ENCODE data around the gene KLF11. TPM values are rescaled to one million over a fixed set of nuclear protein-coding genes. Genes with fewer than 3 reads are reported as not detected.

Gene KLF11
- total and polyA plus RNA-seq, 9 donors, result 21.6 to 45.3 (median 31.4) TPM

GRCh38 chr2:10064932-10065772, 21.8 kb downstream of the KLF11 start:
- no peak for TF ChIP-seq EP300 (IDR thresholded peaks at IDR 0.05)
- 86 to 92% (median 90%) methylated on average over 18 of the region's 18 CpGs for WGBS, 3 donors
- H3K4me1 ChIP-seq (ENCODE audit: insufficient read depth), result no peaks in the 10 kb centered on the region
- no peaks in the 10 kb centered on the region for H3K36me3 ChIP-seq
- H3K27ac ChIP-seq, result no peak overlapping the region
- no peak overlapping the region for H3K4me3 ChIP-seq
- H3K27me3 ChIP-seq, result no peaks in the 10 kb centered on the region
- no peak for DNase-seq
- intact Hi-C loops (cut with DNase I), result no loop called here
- no peaks in the 10 kb centered on the region for H3K9me3 ChIP-seq

GRCh38 chr2:10065773-10066055, 22.4 kb downstream of the KLF11 start:
- Histone ChIP-seq H3K9me3 (no peaks in the 10 kb centered on the region), H3K4me3 (no peak overlapping the region), H3K27me3 (no peaks in the 10 kb centered on the region), H3K27ac (no peak overlapping the region), H3K4me1 (ENCODE audit: insufficient read depth) (no peaks in the 10 kb centered on the region), H3K36me3 (no peaks in the 10 kb centered on the region)
- DNase-seq, result no peak
- WGBS, 3 donors, result 93 to 95% (median 94%) methylated on average over 6 of the region's 6 CpGs
- TF ChIP-seq CTCF (IDR thresholded peaks at IDR 0.05) (no peak), EP300 (IDR thresholded peaks at IDR 0.05) (no peak), POLR2A (IDR thresholded peaks at IDR 0.05) (no peak)
- intact Hi-C loops (cut with DNase I), result no loop called here

GRCh38 chr2:10067330-10067729, 24.0 kb downstream of the KLF11 start:
- intact Hi-C loops (cut with DNase I), result no loop called here
- TF ChIP-seq POLR2A (IDR thresholded peaks at IDR 0.05) (no peak), CTCF (IDR thresholded peaks at IDR 0.05) (no peak), EP300 (IDR thresholded peaks at IDR 0.05) (no peak)
- Histone ChIP-seq H3K4me1 (ENCODE audit: insufficient read depth) (no peaks in the 10 kb centered on the region), H3K27me3 (no peaks in the 10 kb centered on the region), H3K9me3 (no peaks in the 10 kb centered on the region), H3K4me3 (no peak overlapping the region), H3K36me3 (no peaks in the 10 kb centered on the region), H3K27ac (no peak overlapping the region)
- WGBS, 3 donors, result 72 to 98% (median 76%) methylated on average over 2 of the region's 2 CpGs
- DNase-seq, result no peak

- Histone ChIP-seq H3K4me1 (ENCODE audit: insufficient read depth) (peaks cover 2% of the 10 kb centered on the region), H3K27me3 (no peaks in the 10 kb centered on the region), H3K27ac (no peak overlapping the region), H3K9me3 (no peaks in the 10 kb centered on the region), H3K4me3 (no peak overlapping the region), H3K36me3 (no peaks in the 10 kb centered on the region)
- WGBS, 3 donors, result 93 to 98% (median 93%) methylated on average over 1 of the region's 1 CpG
- intact Hi-C loops (cut with DNase I), result no loop called here
- no peak for DNase-seq
- TF ChIP-seq EP300 (IDR thresholded peaks at IDR 0.05) (no peak), CTCF (IDR thresholded peaks at IDR 0.05) (no peak), POLR2A (IDR thresholded peaks at IDR 0.05) (no peak)
These were observed 24.5 kb downstream of the KLF11 start for GRCh38 chr2:10067881-10068280.

- Histone ChIP-seq H3K9me3 (no peaks in the 10 kb centered on the region), H3K36me3 (no peaks in the 10 kb centered on the region), H3K4me1 (ENCODE audit: insufficient read depth) (peaks cover 2% of the 10 kb centered on the region), H3K27me3 (no peaks in the 10 kb centered on the region), H3K4me3 (no peak overlapping the region), H3K27ac (no peak overlapping the region)
- DNase-seq, result no peak
- 95 to 96% (median 96%) methylated on average over 16 of the region's 16 CpGs for WGBS, 3 donors
- TF ChIP-seq POLR2A (IDR thresholded peaks at IDR 0.05) (no peak), CTCF (IDR thresholded peaks at IDR 0.05) (no peak), EP300 (IDR thresholded peaks at IDR 0.05) (no peak)
- intact Hi-C loops (cut with DNase I), result loop anchor here in 1 of 4 donors (5.0 kb wide), 1 partner anchor 366 kb away; no protein-coding TSS in a partner anchor
These were observed 27.8 kb downstream of the KLF11 start for GRCh38 chr2:10071176-10071575.

Measured in ovary (tissue), 9 donors.